Right renal pelvis (tissue), 4 donors: ENCODE measurements around the gene POMT2. TPM values are rescaled to one million over a fixed set of nuclear protein-coding genes. Genes with fewer than 3 reads are reported as not detected.
"Not testable (repeated sequence)": the region's sequence is repeated elsewhere in the genome, so short reads cannot be mapped to it uniquely, and the experiment has no call there.

Experiments used
- DNase-seq, 4 donors: peaks; one replicate each; pipeline ENCODE4 v3.0.0-alpha.2; 2013; ENCODE audit warnings: low read depth in 4 of 4, low spot score in 3 of 4, missing footprints in 1 of 4
- polyA plus RNA-seq, 4 donors: library from polyadenylated mRNA; unstranded; fragments of 120-200 nt; gene quantifications; one replicate each; pipeline ENCODE4 v1.2.1, GENCODE V29; 2013; ENCODE audit not compliant: insufficient read length in 4 of 4

Gene POMT2
- polyA plus RNA-seq, 4 donors: 40.7 to 50.5 (median 44.6) TPM

DNA sequence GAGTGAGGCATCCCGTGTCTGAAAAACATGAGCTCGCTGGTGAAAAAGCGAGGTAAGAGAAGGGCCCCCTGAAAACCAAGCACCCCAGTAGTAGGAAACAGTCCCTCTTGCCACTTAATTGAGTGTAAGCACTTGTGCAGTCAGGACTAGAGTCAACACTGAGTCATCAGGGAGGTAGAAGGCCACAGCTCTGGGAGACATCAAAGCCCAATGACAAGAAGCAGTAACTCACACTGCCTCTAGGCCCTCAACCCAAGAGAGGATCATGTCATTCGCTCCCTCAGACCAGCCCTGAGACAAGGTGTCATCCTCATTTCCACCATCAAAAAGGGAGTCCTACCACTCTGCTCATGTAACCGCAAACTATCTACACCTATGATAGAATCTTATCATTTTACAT lies 17.8 kb downstream of the POMT2 start:
- DNase-seq: no peak

GRCh38 chr14:77301103-77301502 lies 19.6 kb downstream of the POMT2 start:
- DNase-seq: peak; percentile 65 to 76 (median 71)

GRCh38 chr14:77299771-77300170 lies 20.9 kb downstream of the POMT2 start:
- DNase-seq: no peak

DNA sequence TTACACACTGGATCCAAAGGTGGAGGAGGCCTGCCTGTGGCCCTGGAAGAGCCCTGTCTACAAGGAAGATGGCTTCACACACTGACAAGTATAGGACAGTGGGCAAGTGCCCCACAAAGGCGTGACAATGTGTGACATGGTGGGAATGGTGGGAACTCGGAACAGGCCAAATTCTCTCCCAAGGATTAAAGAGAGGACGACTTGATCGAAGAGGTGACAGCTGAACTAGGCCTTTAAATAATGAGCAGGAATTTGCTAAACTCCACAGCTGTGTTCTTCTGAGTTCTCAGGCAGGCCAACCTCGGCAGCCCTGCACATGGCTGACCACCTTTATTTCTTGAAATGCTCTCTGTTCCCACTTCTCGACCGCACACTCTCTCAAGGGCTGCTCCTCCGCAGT lies 23.8 kb downstream of the POMT2 start:
- no peak for DNase-seq

DNA sequence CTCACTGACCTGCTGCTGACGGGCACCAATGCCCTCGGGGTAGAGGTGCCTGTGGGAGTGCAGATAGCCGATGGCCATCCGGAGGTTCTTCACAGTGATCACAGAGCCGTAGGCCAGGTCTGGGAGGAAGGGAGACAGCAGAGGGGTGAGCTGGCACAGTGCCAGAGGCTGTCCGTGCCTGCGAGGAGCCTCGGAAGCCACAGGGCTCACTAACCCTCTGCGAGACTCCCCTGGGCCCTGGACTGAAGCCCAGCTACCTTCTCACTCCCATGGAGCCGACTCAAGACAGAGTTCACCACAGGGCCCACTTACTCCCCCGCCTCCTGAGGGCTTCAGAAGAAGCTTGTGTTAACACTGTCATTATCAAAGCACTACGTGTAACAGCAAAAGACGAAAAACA lies 24.5 kb downstream of the POMT2 start:
- DNase-seq: no peak

DNA sequence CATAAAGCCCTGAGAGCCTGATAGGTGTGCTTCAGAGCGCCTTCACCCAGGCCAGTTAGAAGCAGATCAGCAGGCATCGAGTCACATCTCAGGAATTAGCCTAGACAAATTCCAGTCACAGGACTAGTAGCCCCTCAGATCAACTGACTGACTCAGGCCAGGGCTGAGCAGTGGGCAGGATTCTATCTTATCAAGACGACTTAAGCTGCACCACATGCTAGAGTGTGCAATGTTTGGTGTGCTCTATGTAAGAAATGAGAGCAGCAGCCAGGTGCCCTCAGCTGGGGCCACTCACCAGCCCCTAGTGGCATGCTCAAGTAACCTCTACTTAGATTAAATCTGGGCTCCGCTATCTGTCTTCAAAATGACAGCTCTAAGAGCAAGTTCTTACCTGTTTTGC lies 30.0 kb downstream of the POMT2 start:
- no peak for DNase-seq

GRCh38 chr14:77286576-77286975 lies 34.1 kb downstream of the POMT2 start:
- DNase-seq: no peak

DNA sequence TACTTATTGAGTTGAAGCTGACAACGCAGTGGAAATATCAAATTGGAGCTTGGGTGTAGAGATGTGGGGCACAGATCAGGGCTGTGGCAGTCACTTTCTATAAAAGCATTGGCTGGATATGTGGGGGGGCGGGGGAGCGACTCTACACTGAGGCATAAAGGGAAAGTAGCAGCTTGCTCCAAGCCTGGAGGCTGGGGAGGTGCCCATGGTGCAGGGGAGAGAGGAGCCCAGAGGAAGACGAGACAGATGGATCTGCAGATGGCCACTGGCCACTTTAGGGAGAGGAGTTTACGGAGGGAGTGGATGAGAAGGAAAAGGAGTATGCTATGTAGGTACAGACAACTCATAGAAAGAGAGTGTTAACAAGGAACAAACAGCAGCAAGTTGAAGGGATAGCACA lies 36.2 kb downstream of the POMT2 start:
- DNase-seq: no peak

- no peak for DNase-seq
Observed at GRCh38 chr14:77284066-77284465, 36.6 kb downstream of the POMT2 start.

GRCh38 chr14:77281852-77282410 lies 38.8 kb downstream of the POMT2 start:
- no peak for DNase-seq

DNA sequence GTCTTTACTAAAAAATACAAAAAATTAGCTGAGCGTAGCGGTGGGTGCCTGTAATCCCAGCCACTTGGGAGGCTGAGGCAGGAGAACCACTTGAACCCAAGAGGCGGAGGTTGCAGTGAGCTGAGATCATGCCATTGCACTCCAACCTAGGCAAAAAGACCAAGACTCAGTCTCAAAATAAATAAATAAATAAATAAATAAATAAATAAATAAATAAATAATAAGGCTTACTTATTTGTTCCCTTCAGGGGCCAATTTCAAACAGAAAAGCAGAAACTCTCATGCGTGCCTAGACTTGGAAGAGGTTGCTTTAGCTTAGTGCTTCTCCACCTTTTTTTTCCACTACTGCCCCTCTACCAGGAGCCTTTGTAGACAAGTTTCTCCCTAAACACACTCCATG lies 39.8 kb downstream of the POMT2 start:
- not testable (repeated sequence) for DNase-seq

DNA sequence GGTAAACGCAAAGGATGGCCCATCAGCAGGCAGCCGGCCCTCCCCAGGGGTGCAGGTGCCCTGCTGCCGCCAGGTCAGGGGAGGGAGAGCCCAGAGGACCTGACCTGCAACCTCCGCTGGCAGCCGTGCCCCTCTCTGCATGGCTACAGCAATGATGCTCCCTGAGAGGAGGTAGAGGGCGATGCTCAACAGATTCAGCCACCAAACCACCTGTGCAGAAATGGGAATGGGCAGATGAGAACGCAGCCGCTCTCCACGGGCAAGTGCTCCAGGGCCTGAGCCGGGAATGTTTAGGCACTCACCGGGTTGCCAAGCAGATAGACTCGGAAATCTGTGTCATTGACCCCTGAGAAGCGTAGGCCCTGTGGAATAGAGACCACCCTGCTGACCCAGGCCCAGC lies 41.0 kb downstream of the POMT2 start:
- DNase-seq: no peak

DNA sequence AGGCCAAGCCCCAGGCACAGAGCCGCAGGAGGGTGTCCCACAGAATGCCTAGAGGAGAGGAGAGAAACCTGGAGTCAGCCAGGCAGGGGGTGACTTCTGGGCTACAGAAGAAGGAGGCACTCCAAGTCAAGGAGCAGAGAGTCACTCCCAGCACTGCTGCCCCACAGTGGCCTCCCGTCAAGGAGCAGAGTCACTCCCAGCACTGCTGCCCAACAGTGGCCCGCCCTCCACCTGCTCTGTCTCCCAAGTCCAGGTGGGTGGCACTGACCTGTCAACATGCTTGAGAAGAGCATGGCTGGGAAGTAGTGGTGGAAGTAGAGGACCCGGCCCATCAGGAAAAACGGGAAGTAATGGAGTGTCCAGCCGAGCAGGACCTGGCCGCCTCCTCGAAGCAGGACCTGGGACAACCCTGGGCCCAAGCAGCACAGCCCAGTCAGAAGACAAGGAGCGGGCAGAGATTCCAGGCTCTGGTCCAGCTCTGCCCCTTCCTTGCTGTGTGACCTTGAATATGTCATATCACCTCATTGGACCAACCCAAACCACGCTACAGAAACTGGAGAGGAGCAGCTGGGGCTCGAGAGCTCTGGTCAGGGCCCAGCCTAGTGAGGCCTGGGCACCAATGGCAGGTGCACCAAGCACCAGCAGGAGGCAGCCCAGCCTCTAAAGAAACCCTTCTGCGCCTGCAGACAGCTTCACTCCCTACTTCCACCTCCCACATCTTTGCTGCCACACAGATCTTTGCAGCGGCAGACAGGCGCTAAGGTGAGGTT lies 42.0 kb downstream of the POMT2 start:
- no peak for DNase-seq

- DNase-seq: no peak
Observed at GRCh38 chr14:77276959-77277358, 43.7 kb downstream of the POMT2 start.

DNA sequence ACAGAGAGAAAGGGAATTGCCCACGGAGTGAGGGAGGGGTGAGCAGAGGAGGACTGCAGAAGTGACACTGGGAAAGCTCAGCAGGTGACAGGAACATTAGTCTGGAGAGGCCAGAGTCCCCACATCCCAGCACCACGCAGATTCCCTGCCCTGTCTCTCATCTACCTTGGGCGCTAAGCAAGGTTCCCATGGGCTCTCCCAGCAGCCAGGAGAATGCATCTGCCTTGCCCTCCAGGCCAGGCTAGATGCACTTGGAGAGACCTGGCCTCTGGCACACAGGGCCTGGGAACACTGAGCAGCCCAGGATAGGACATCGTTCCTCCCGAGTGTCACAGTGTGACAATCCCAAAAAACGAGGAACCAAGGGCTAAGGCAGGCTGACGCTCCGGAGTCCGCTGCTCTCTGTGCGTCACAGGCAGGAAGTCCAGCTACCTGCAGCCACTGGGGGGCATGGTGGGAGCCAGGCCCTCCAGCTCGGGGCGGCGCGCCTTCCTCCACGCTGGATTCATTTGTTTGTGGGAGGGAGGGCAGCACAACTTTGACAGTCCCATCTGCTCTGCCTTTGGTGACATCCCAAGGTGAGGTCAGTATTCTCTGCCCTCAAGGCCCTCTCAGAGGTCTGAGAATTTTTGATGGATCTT lies 44.3 kb downstream of the POMT2 start:
- DNase-seq: no peak

DNA sequence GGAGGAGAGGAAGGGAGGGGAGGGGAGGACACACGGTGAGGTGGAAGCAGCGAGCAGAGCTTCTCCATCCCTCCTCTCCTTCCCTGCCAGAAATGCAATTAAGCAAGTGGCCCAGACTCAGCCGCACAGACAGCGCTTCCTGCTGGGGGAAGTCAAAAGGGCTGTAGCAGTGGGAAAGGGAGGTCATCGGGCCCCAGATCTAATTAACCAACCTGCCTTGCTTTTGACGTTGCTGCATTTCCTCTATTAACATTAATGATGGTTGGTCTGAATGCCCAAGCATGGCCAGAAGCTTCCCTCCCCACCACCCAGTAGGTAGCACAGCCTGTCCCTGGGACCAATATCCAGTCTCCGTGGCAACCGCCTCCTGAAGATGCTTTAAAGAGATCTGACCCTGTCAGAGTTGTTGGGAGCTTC lies 45.1 kb downstream of the POMT2 start:
- DNase-seq: no peak

DNA sequence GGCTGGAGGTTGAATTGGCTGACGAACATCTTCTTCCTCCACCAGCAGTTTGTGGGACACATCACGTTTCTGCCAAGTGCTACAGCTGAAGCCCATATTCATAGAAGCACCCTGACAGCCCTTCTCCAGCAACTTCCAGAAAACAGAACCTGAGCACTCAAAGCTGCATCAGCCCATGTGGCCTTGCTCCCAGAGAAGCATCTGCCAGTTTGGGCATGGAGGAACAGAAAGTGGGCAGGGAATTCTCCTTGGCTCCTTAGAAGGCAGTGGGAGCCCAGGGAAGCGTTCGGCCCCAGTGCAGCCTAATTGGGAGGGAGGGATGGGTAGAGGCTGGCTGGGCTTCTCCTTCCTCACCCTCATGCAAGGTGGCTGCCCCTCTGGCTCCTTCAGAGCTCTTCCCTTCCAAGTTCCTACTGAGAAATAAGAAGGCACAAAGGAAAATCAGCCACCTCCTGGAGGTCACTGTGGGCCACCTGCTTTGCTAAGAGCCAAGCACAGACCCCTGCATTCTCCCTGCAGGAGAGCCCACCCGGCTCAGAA lies 45.6 kb downstream of the POMT2 start:
- no peak for DNase-seq

- DNase-seq: no peak
Observed at GRCh38 chr14:77273796-77274195, 46.9 kb downstream of the POMT2 start.

DNA sequence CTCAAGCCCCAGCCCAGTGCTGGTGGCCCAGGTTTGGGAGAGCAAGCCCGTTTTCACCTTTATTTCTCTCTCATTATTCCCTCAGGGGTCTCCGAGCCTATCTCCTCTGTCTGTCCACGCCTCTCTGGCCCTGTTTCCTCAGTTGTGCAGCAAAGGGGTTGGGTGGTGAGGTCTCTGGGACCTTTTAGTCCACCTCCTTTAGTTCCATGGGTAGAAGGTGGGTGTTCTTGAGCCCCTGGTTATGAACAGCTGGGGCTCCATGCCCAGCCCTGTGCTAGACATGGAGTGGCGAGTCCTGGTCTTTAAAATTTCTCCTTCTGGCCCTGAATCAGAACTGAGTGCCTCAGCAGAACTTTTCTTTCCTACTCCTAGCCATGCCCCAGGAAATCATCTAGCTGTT lies 48.4 kb downstream of the POMT2 start:
- DNase-seq: no peak

DNA sequence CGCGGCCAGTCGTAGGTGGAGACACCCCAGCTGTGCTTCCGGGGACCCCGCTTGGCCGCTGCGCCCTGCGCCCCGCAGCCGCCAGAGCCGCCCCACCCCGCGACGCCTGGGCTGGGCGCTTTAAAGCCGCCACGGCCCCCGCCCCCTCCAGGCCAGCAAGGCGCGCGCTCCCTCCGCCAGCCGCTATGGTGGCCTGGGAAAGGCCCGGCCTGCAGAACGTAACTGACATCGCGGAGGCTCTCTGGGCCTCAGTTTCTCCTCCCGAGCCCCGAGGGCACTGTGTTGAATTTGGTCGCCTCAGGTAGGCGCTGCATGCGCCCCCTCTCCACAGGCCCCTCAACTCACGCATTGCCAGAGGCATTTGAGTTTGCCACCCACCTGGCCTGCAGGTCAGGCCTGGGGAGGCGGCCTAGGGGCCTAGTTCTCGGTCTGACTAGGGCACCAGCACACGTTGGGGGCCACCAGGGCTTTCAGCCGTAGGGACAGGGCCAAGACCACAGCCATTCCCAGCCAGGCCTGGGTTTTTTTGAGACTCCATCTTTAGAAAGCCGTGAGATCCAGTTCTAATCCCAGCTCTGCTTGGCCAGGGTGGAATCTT lies 49.5 kb downstream of the POMT2 start, which contains the start of gene NGB:
Gene NGB (minus strand): TSS at position 94 of the 598 bp plus-strand sequence. CDS start 269 bp downstream, outside the sequence.
- no peak for DNase-seq
